Hippocampal formation (tissue), 2 donors: ENCODE data around the gene SYT17.

Source experiments
- DNase-seq, 2 donors: peaks; one replicate each; lab custom pipeline; 2025; lab: John Stamatoyannopoulos, UW

Gene SYT17

DNA sequence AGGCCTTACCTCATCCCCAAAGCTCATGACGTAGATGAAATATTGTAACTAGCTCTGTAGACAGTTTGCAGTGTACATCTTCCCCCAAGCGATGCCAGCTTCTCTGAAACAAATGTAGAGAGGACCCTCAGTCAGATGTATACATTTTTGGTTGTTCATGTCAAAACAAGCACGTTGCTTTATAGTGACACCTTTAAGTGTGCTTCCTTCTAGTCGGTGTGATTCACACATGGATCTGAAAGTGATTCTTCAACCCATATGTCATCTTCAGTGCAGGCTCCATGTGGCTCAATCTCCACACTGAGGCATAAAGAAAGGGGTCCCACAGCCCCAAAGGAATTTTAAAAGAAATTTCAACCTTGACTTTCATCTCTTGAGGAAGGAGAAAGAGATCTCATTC lies 86.6 kb downstream of the SYT17 start:
- DNase-seq, result no peak

- DNase-seq, result no peak
Observed at GRCh38 chr16:19264123-19264673, 96.2 kb downstream of the SYT17 start.

GRCh38 chr16:19265380-19265930 lies 97.4 kb downstream of the SYT17 start:
- peak in 1 of 2 donors; percentile 32 for DNase-seq

DNA sequence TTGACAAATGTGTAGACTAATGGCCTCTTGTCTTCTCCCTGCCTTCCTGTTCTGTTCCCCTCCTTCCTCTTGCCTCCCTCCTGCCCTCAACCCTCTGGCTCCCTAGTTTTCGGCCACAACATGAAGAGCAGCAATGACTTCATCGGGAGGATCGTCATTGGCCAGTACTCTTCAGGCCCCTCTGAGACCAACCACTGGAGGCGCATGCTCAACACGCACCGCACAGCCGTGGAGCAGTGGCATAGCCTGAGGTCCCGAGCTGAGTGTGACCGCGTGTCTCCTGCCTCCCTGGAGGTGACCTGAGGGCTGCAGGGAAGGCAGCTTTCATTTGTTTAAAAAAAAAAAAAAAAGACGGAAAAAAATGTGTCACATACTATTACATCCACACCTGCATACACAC lies 98.7 kb downstream of the SYT17 start:
- no peak for DNase-seq

DNA sequence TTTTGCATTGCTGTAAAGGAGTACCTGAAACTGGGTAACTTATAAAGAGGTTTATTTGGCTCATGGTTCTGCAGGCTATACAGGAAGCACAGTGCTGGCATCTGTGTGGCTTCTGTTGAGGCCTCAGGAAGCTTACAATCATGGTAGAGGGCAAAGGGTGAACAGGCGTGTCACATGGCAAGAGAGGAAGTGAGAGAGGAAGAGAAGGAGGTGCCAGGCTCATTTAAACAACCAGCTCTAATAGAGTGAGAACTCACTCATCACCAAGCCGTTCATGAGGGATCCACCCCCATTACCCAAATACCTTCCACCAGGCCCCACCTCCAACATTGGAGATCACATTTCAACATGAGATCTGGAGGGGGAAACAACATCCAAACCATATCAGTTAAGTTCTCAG lies 101.1 kb downstream of the SYT17 start:
- DNase-seq, result no peak

GRCh38 chr16:19274165-19274797 lies 106.2 kb downstream of the SYT17 start:
- no peak for DNase-seq

DNA sequence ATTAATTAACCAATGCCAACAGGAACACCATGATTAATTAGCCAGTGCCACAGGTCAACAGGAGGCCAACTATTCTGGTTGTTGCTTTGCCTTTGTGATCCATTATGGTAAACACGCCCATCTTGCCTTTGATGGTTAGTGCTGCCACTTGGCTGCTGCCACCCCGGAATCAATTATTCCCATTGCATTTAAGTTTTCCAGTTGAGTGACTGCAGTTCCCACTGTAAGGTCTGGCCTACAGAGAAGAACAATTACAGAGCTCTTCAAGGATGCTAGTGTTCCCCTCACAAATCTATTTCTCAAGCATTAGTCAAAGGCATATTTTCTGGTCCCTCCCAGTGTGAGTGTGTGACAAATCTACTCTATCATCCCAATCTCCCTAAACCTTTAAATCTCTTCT lies 110.4 kb downstream of the SYT17 start:
- DNase-seq, result no peak

DNA sequence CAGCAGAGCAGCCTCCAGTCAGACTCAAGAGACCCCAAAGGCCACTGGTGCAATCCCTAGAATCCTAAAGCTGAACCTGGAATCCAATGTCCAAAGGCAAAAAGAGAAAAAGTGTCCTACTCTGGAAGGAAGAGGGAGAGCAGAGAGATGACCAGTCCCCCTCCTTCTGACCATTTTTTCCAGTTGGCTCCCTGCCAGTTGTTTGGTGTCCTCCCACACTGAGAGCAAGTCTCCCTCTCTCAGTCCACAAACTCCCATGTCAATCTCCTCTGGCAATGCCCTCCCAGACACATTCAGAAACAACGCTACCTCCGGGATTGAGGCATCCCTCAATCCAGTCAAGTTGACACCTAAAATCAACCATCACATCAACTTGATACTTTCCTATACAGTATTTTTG lies 113.2 kb downstream of the SYT17 start:
- DNase-seq, result no peak

DNA sequence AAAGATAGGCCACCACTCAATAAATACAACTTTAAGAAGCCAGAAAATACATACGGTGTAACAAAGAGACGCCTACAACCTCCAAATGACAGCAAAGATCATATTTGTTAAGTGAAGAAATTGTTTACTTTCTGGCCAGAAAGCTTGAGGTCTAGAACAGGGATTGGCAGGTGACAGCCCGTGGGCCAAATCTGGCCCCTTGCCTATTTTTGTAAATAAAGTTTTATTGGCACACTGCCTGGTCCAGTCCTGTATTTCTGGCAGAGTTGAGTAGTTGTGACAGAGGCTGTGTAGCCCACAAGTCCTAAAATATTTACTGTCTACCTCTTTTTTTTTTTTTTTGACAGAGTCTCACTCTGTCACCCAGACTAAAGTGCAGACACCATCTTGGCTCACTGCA lies 114.1 kb downstream of the SYT17 start:
- DNase-seq, result no peak

- no peak for DNase-seq
Observed at GRCh38 chr16:19283637-19284036, 115.6 kb downstream of the SYT17 start.

DNA sequence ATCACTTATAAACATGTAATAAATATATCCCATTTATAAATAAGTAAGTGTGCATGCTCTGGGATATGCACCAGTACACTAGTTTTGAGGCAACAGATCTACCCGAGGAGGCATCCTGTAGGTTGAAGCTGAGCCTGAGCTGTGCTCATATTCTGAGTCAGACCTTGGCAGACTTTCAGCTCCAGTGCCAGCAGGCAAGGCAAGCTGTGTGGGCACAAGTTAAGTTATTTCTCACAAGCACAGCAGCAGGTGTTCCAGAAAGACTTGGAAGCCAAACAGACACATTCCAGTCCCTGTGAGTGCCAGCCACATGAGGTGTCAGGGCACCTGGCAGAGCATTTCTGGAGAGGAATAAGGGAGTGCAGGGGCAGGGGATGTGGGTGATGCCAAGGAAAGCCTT lies 116.2 kb downstream of the SYT17 start:
- peak; percentile 37 to 52 for DNase-seq

- no peak for DNase-seq
Observed at GRCh38 chr16:19285431-19285830, 117.4 kb downstream of the SYT17 start, which contains the start of gene CLEC19A. CLEC19A (plus strand) TSS chr16:19285731; CDS start chr16:19285852, 121 bp downstream.

GRCh38 chr16:19286827-19287226 lies 118.8 kb downstream of the SYT17 start:
- DNase-seq, result no peak

DNA sequence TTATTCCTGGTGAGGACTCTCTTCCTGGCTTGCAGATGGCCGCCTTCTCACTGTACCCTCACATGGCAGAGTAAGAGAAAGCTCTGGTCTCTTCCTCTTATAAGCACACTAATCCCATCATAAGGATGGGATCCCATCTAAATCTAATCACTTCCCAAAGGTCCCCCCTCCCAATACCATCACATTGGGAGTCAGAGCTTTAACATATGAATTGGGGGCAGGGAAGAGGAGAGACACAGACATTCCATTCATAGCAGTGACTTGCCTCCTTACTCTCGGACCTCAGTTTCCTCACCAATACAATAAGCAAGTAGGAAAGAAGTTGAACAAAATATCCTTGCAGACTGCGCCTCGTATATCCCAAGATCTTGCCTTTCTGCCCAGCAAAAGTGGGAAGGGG lies 119.2 kb downstream of the SYT17 start:
- DNase-seq, result no peak

GRCh38 chr16:19288872-19289799 lies 121.1 kb downstream of the SYT17 start:
- no peak for DNase-seq

- no peak for DNase-seq
Observed at GRCh38 chr16:19289811-19290485, 121.9 kb downstream of the SYT17 start.

- DNase-seq, result no peak
Observed at GRCh38 chr16:19290860-19291259, 122.8 kb downstream of the SYT17 start.

- DNase-seq, result peak in 1 of 2 donors; percentile 34
Observed at GRCh38 chr16:19291475-19291874, 123.4 kb downstream of the SYT17 start.

GRCh38 chr16:19292186-19292585 lies 124.1 kb downstream of the SYT17 start:
- no peak for DNase-seq

GRCh38 chr16:19294156-19294649 lies 126.2 kb downstream of the SYT17 start:
- peak; percentile 37 to 42 for DNase-seq

- DNase-seq, result no peak
Observed at GRCh38 chr16:19295393-19295792, 127.4 kb downstream of the SYT17 start.

GRCh38 chr16:19297454-19297853 lies 129.4 kb downstream of the SYT17 start:
- DNase-seq, result no peak
